GM19023 (cell line): ENCODE results near the gene NRIP3.
A peak's percentile ranks its signal among the peaks of the same experiment; 100 is the strongest.
"Not testable (repeated sequence)": the region's sequence is repeated elsewhere in the genome, so short reads cannot be mapped to it uniquely, and the experiment has no call there.

Experiments
- ATAC-seq: cut with Tn5 transposase; IDR thresholded peaks from one replicate; pipeline ENCODE4 v1.9.1; 2021; ENCODE audit warnings: mild to moderate bottlenecking, moderate library complexity; ENCODE audit not compliant: unreplicated experiment

Gene NRIP3

GRCh38 chr11:9016916-9017642 lies 13.3 kb upstream of the NRIP3 start:
- ATAC-seq: no peak

- peak; percentile 73 for ATAC-seq
Observed at GRCh38 chr11:9015677-9016076, 11.9 kb upstream of the NRIP3 start.

DNA sequence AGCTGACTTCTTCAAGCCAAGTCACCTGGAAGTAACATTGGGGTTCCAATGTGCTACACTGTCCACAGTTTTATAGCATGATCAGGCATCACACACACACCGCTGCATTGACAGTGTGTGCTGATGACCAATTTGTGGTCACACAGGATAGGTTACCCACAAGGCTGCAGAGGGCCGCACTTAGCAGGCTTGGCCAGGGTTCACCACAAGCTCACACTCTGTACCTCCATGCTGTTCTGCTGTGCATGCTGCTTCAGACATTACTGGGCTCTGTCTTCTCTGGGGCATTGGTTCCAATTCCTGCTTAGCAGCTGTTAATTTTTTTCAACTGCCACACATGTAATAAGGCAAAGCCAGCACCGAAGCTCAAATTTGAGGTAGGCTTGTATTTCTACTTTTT lies 11.0 kb upstream of the NRIP3 start:
- no peak for ATAC-seq

GRCh38 chr11:9013373-9013772 lies 9.6 kb upstream of the NRIP3 start:
- ATAC-seq: no peak

DNA sequence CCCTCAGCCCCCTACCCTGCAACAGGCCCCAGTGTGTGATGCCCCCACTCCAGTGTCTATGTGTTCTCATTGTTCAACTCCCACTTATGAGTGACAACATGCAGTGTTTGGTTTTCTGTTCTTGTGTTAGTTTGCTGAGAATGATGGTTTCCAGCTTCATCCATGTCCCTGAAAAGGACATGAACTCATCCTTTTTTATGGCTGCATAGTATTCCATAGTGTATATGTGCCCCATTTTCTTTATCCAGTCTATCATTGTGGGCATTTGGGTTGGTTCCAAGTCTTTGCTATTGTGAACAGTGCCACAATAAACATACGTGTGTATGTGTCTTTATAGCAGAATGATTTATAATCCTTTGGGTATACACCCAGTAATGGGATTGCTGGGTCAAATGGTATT lies 5.7 kb upstream of the NRIP3 start:
- not testable (repeated sequence) for ATAC-seq

- no peak for ATAC-seq
Observed at GRCh38 chr11:9008661-9009060, 4.9 kb upstream of the NRIP3 start.

DNA sequence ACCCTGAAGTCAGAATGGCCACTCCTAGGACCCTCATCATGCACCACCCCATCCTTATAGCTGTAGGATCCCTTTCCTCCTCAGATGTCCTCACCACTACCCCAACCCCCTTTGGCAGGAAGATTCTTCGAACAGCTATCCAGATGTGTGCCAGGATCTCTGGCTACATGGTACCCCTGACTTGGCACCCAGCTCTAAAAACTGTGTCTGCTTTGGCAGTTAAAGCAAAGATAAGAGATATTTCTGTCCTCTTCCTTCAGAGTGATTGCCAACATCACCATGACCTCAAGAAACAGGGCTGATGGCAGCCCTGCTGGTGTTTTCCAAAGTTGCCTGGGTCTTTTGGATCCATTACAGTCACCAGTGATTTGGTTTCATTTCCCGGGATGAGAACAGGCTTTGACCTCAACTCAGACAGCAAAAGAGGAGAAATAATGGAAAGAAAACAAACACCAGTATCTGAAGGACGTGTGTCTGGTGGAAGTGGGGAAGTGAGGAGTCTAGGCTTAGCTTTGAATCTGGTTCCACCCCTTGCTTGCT lies 4.3 kb upstream of the NRIP3 start:
- ATAC-seq: no peak

DNA sequence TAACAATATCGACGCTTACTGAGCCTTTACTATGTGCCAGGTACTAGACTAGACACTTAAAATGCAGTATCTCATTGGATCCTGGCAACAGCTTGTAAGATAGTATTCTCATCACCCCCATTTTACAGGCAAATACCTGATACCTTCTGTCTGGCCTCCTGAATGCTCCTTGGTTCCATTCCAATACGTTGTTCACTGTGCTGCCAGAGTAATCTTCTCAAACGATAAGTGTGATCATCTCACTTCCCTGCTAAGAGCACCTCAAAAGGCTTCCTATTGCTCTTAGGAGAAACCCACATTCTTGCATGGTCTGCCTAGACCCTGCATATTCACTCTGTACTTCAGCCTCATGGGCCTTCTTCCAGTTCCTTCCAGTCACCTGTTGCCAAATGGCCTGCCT lies 1.3 kb upstream of the NRIP3 start:
- ATAC-seq: no peak

DNA sequence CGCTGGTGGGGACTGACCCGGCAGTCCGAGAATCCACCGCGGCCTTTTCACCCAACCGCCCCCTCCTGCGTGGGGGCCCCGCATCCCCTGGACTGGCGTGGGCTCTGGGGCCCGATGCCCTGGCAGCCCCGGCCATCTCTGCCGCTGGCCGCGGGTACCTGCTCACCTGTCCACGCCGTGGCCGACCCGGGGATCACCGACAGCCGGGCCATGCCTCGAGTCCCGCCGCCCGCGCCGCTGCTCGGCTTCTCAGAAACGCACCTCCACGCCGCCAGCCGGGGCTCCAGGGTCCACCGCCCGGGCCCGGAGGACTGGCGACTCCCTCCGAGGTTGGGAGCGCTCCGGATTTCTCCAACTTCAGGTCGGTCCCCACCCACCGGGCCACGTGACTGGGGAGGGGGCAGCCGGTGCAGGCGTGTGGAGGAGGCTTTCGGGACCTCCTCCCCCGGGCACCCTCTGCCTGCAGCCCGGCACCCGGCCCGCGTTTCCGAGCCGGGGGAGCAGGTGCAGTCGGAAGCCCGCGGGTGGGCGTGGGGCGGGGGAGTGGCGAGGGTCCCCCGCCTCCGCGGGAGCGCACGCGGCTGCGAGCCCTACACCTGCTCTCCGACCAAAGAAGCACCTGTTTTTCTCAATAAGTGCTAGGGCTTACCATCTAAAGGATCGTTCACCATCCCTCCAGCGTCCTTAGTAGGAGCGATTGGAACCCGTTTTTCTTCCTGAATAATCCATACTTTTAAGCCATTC lies 554 bp upstream of the NRIP3 start:
- no peak for ATAC-seq

DNA sequence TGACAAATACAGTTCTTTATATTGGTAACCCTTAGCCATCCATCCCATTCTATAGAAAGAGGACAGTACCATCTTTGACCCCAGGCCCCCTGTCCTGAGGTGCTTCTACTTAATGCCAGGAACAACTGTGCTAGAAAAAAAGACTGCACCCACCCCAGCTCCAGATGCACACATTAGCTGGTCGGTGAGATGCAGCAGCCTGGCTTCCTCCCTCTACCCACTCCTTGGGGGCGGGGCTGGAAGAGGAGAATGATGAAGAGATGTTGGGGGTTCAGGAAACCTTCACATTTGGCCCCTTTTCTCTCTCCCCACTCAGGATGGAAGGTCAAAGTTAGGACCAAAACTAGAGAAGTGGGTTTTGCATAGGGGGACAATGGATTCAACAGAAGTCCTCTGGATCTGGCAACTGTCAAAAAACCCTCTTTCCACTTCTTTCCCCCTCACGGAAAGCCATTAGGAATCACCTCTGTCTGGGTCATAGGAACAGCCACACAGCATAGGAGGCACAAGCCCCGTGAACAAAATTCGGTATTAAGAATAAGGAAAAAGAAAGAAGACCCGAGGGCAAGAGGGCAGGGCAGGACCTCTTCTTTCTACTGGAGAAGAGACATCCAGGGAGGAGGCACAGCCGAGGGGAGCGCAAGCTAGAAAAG lies 755 bp downstream of the NRIP3 start:
- ATAC-seq: no peak

DNA sequence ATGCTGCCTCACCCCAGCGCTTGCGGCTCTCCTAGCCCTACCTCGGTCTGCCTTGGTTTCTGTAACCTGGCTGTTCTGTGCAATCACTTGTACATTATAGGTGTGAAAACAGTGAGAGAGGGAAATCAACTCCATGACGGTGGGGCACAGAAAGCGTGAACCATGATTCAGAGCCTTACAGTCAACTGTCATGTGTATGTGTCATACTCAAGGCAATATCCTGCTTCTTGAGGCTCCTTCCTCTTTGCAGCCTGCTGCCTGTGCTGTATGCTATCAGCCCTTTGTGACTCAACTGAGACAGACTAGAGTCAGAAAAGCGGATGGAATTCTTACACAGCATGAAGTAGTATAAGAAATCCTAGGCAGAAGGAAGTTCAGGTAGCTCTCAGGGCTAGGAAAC lies 2.1 kb downstream of the NRIP3 start:
- ATAC-seq: no peak

DNA sequence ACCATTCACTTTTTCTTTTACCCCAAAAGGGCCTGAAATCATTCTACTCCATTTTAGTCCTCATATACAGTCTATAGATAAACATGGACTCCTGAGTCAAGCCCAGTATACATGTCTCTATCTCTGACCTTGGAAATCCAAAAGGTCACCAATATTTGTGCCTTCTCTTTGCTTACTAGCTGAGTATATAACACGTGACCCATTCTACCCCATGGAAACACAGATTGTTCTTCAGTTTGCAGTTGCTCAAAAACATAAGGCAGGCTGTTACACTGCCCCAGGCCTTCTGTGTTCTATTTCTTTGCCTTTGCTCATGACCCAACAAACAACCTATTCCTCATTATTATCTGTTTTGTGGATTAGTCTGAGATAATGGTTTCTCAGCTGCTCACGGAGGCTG lies 5.8 kb downstream of the NRIP3 start:
- ATAC-seq: no peak

GRCh38 chr11:8997451-8997850 lies 6.3 kb downstream of the NRIP3 start:
- ATAC-seq: no peak

GRCh38 chr11:8989453-8989852 lies 14.3 kb downstream of the NRIP3 start:
- no peak for ATAC-seq

DNA sequence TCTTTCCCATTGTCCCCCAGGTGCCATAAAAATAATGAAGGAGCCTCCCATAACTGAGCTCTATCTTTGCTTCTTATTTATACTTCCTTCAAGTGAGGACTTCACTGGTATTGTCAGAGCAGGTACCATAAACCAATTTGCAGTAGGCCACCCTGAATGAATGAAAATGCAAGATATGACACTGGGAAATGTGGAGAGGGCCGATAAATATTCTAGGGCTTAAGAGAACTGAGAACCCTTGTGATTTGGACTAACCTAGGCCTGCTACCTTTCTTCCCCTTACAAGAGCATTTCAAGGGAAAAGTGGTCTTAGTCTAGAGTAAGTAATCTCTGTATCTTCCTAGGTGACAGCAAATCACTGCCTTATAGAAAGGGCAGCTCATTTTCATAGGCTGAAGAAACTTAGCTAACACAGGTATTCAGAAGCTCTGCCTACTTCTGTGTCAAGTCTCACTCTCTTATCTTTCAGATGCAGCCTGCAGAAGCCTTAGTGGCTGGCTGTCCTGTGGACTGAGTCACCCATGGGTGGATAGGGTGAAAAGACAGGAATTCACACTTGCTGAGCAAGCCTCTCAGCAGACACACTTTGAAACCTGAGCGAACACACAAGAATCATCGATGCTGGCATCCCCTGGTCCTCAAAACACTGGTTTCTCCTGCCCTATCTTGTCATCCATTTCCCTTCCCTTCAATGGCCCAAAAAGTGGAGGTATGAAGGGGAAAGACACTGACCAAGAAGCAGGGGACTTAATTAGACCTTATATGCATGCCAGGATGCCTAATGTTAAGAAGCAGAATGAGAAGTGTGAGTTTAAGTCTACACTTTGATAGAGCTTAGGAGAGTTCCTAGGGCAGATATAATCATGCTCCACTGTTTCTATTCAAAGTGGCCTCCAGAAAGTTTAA lies 15.2 kb downstream of the NRIP3 start:
- ATAC-seq: no peak

- no peak for ATAC-seq
Observed at GRCh38 chr11:8987446-8987845, 16.4 kb downstream of the NRIP3 start.

- ATAC-seq: not testable (repeated sequence)
Observed at GRCh38 chr11:8986772-8987171, 17.0 kb downstream of the NRIP3 start.

DNA sequence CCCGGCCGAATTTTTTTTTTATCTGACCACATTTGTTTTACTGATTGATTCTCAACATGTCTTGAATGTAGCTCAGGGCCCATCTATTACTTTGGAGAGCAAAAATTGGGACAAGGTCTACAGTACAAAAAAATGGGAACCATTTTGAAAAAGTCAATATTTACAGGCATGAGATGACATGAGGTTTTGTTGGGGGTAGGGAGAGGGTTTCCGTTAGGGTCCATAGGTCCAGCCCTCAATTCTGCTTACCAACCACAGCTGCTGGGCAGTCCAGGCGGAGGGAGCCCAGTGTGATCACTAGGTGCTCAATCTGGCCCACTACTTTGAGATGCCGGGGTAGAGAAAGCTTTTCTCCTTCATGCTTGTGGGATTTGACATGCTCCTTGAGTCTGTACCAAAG lies 18.3 kb downstream of the NRIP3 start:
- no peak for ATAC-seq

DNA sequence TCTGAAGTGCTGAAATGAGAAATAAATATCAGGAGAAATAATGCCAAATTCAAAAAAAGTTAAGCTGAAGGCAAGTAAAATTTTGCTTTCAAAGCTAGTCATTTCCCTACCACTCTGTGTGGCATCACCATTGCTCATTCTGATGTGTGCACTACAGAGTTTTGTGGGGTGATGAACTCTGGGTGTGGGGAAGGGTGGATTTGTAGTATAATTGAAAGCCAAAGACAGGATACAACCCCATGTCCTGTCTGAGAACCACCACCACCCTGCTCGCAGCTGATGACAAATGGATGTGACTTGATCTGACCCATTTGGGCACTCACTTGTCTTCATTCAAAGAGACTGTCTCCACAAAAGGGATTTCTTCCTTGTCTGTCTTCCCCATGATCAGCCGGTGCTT lies 20.2 kb downstream of the NRIP3 start:
- no peak for ATAC-seq

GRCh38 chr11:8980485-8980884 lies 23.3 kb downstream of the NRIP3 start:
- ATAC-seq: no peak

DNA sequence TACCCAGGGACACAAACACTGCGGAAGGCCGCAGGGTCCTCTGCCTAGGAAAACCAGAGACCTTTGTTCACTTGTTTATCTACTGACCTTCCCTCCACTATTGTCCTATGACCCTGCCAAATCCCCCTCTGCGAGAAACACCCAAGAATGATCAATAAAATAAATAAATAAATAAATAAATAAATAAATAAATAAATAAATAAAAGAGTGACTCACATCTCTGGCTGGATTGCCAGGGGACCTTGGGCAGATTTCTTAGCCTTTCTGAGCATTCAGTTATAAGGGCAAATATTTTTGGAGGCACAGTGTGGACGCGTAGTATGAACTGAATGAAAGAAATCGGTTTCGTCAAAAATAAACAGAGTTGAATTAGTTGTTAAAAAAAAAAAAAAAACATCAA lies 24.4 kb downstream of the NRIP3 start:
- not testable (repeated sequence) for ATAC-seq
